Measurements from ENCODE around the gene AMOTL2. TPM values are rescaled to one million over a fixed set of nuclear protein-coding genes. Genes with fewer than 3 reads are reported as not detected.

The AMOTL2 gene
- total RNA-seq, 1 experiment from 2014 or later, result 30.9 TPM

GRCh38 chr3:134406331-134407238 is 32.3 kb upstream of the AMOTL2 start:
- peak overlapping the region; percentile 79 for H2AFZ ChIP-seq (ENCODE audit: low read length)
- no peak overlapping the region for H2BK120ac ChIP-seq (ENCODE audit: low read depth, low read length, poor library complexity, severe bottlenecking)
- no peak overlapping the region for H2BK15ac ChIP-seq (ENCODE audit: low read depth, low read length)
- H3K14ac ChIP-seq (ENCODE audit: insufficient read depth, low read length), result peak overlapping the region; percentile 88
- H3K4me1 ChIP-seq (ENCODE audit: insufficient read depth, low read length), result peaks cover 16% of the 10 kb centered on the region
- Mint-ChIP-seq H3K4me1 (peaks cover 54 to 58% of the 10 kb centered on the region in 2 experiments), H3K27ac (no peak overlapping the region), H3K4me3 (peak overlapping the region; percentile 54 to 75), H3K36me3 (ENCODE audit: insufficient read depth in 1 of 3, low read depth in 3 of 3) (peaks cover 10 to 25% (median 15%) of the 10 kb centered on the region in 3 experiments), H3K27me3 (ENCODE audit: low read depth) (peaks cover 90% of the 10 kb centered on the region), H3K9me3 (peaks cover 23 to 29% of the 10 kb centered on the region in 2 experiments)
- no peak overlapping the region for H4K91ac ChIP-seq (ENCODE audit: insufficient read length, low read depth, low read length)
- H3K23me2 ChIP-seq (ENCODE audit: insufficient read length, low read depth, low read length, poor library complexity, severe bottlenecking), result peaks cover 10% of the 10 kb centered on the region
- H3T11ph ChIP-seq (ENCODE audit: low read length), result no peak overlapping the region
- DNase-seq, result peak; percentile 78
- no peak overlapping the region for H2BK20ac ChIP-seq (ENCODE audit: low read depth, low read length, poor library complexity, severe bottlenecking)
- H3K23ac ChIP-seq (ENCODE audit: insufficient read length, low read depth, low read length), result no peak overlapping the region
- H4K8ac ChIP-seq (replicated peaks; ENCODE audit: insufficient read length, low read depth, low read length), result no peak overlapping the region
- H2AK5ac ChIP-seq (ENCODE audit: insufficient read length, low read length), result no peak overlapping the region
- peak overlapping the region; percentile 64 for H3K9ac ChIP-seq (ENCODE audit: extremely low read depth, insufficient read length, low read length)
- no peaks in the 10 kb centered on the region for H3K79me1 ChIP-seq (ENCODE audit: insufficient read depth, low read depth, low read length, poor library complexity, severe bottlenecking)
- no peak for TF ChIP-seq CTCF (conservative IDR thresholded peaks at IDR 0.05)
- no CpG with 5 or more reads among the region's 64 CpGs for WGBS (ENCODE audit: extremely low coverage, insufficient read length, low lambda C conversion rate)
- H2BK5ac ChIP-seq (ENCODE audit: insufficient read length, low read length), result no peak overlapping the region
- peaks cover 25% of the 10 kb centered on the region; the same call in 1 of the 2 replicates for H3K27me3 ChIP-seq (ENCODE audit: insufficient read depth, low read length)
- no peaks in the 10 kb centered on the region for H3K79me2 ChIP-seq (ENCODE audit: insufficient read depth, low read length)
- peak overlapping the region; percentile 92 for H3K18ac ChIP-seq (ENCODE audit: insufficient read length, low read depth, low read length)
- no peak overlapping the region; the same call in 1 of the 2 replicates for H3K4ac ChIP-seq (ENCODE audit: low read depth, low read length)
- no peak overlapping the region for H4K5ac ChIP-seq (ENCODE audit: insufficient read length, low read depth, low read length)
- no peak overlapping the region for H2BK12ac ChIP-seq (ENCODE audit: insufficient read length, low read depth, low read length)
- H4K20me1 ChIP-seq (ENCODE audit: control insufficient read depth, insufficient read depth, insufficient read length), result no peaks in the 10 kb centered on the region
- H3K56ac ChIP-seq (ENCODE audit: insufficient read length, low read depth, low read length), result no peak overlapping the region
- H3K4me2 ChIP-seq (ENCODE audit: insufficient read depth, insufficient read length, low read length), result peak overlapping the region; percentile 93
- H3K9me3 ChIP-seq (ENCODE audit: control insufficient read depth, low read depth, low read length), result peaks cover 11% of the 10 kb centered on the region
- H3K27ac ChIP-seq (ENCODE audit: insufficient read length, low read depth, low read length), result no peak overlapping the region

Measured in H9 (cell line).